Pancreas (tissue), 10 donors: ENCODE measurements around the gene ZBTB20. TPM values are rescaled to one million over a fixed set of nuclear protein-coding genes. Genes with fewer than 3 reads are reported as not detected.
A peak's percentile ranks its signal among the peaks of the same experiment; 100 is the strongest.

ENCODE experiments used
- ATAC-seq, 4 donors: fragments of 200-7000 bp; cut with Tn5 transposase; one replicate each; pipeline versions ENCODE4 v1.8.0 to v1.9.1; 2020; ENCODE audit warnings: mild to moderate bottlenecking in 4 of 4, moderate library complexity in 4 of 4
- DNase-seq, 6 donors: peaks; one replicate each; pipeline ENCODE4 v3.0.0-alpha.2; 2020
- FAIRE-seq: peaks from 2 replicates; lab custom pipeline; 2012; peaks lifted over from hg19 to GRCh38; lab: Jason Lieb, UNC
- H3K27ac ChIP-seq, 4 donors: fragments of 200-600 bp; sonication (generic); 1 replicate in 3 of 4; 2 replicates in 1 of 4; pipeline versions ENCODE4 v1.5.0 to v1.8.0; 2020
- H3K27me3 ChIP-seq, 4 donors: fragments of 200-600 bp; one replicate each; pipeline ENCODE4 v1.8.0; 2021
- H3K36me3 ChIP-seq, 3 donors: fragments of 200-600 bp; sonication (generic) in 1 of 3; one replicate each; pipeline versions ENCODE4 v1.5.0 to v1.8.0; 2020 to 2021
- H3K4me1 ChIP-seq, 3 donors: fragments of 200-600 bp; one replicate each; pipeline ENCODE4 v1.8.0; 2021
- H3K4me3 ChIP-seq, 4 donors: fragments of 200-600 bp; sonication (generic) in 2 of 4; one replicate each; pipeline versions ENCODE4 v1.5.0 to v1.8.0; 2020 to 2021
- H3K9me3 ChIP-seq, 4 donors: fragments of 200-600 bp; one replicate each; pipeline ENCODE4 v1.8.0; 2021
- CTCF ChIP-seq, 4 donors: fragments of 200-600 bp; sonication (generic) in 3 of 4; IDR thresholded peaks; one replicate each; pipeline versions ENCODE4 v1.5.0 to v1.8.0; 2021; ENCODE audit warnings: antibody characterized with exemption in 4 of 4
- WGBS, 2 donors: extraction: QIAGEN DNeasy Blood & Tissue Kit; methylation state at CpG; one replicate each; pipeline ENCODE4 v1.1.7; 2013; 5-methylcytosine and 5-hydroxymethylcytosine counted together
- intact Hi-C, 3 donors: fragments of 100-400 bp; cut with DNase I; formaldehyde crosslinking; loops; one replicate each; pipeline versions ENCODE4 v1.11.1 to v1.14.2; 2022
- polyA plus RNA-seq, 2 donors: library from polyadenylated mRNA; stranded (reverse); fragments of 200-250 nt; gene quantifications; one replicate each; pipeline ENCODE4 v1.2.3, GENCODE V29; 2013
- total RNA-seq, 6 donors: library from RNA; stranded (reverse); fragmentation: NEBNext Ultra II Directional in 4 of 6; extraction: Animal tissue kit (Norgen Biotek cat#: 25700) in 4 of 6; gene quantifications; one replicate each; pipeline versions ENCODE4 v1.2.1 to v1.2.4, GENCODE V29; 2021 to 2023
- donor health status: healthy with polysubstance abuse.
- donor health status: DM: no; HTN: no; CAD: no; lungs with moderate emphysema.
- donor health status: DM: no; HTN: no; CAD: no.
- donor health status: control.
- donor health status: control.
- donor health status: Bipolar disorder and iron deficiency.
- donor health status: DM: yes; HTN: yes; CAD: no.
- donor health status: DM: no; HTN: no; CAD: no.
- donor health status: DM: no; HTN: no; CAD: no.
- donor health status: DM: yes; HTN: yes; CAD: no.

The ZBTB20 gene
- total and polyA plus RNA-seq, 8 donors = 1.3 to 81.5 (median 43.7) TPM

- ATAC-seq (peak in 2 of 4 donors; percentile 17 to 30), FAIRE-seq (no peak), DNase-seq (no peak)
- intact Hi-C loops = no loop called here
- H3K36me3 ChIP-seq = no peaks in the 10 kb centered on the region
- H3K4me1 ChIP-seq = no peaks in the 10 kb centered on the region
- 45 to 58% methylated on average over 4 of the region's 4 CpGs for WGBS, 2 donors
- H3K27me3 ChIP-seq = no peaks in the 10 kb centered on the region
- no peak for TF ChIP-seq CTCF (IDR thresholded peaks at IDR 0.05)
- H3K9me3 ChIP-seq = no peaks in the 10 kb centered on the region
- H3K27ac ChIP-seq = no peak overlapping the region
- H3K4me3 ChIP-seq = no peak overlapping the region
Observed at GRCh38 chr3:114609973-114610630, 537.0 kb downstream of the ZBTB20 start.

GRCh38 chr3:114608293-114608692, 538.8 kb downstream of the ZBTB20 start:
- no peak for TF ChIP-seq CTCF (IDR thresholded peaks at IDR 0.05)
- DNase-seq (no peak), FAIRE-seq (no peak), ATAC-seq (no peak)
- Histone ChIP-seq H3K27me3 (no peaks in the 10 kb centered on the region), H3K4me1 (no peaks in the 10 kb centered on the region), H3K9me3 (no peaks in the 10 kb centered on the region), H3K36me3 (no peaks in the 10 kb centered on the region), H3K27ac (no peak overlapping the region), H3K4me3 (no peak overlapping the region)
- 84 to 86% methylated on average over 1 of the region's 1 CpG for WGBS, 2 donors
- intact Hi-C loops = no loop called here

GRCh38 chr3:114606336-114606735, 540.8 kb downstream of the ZBTB20 start:
- no peak for ATAC-seq
- 40 to 43% methylated on average over 2 of the region's 2 CpGs for WGBS, 2 donors
- intact Hi-C loops = no loop called here

GRCh38 chr3:114600571-114600970, 546.5 kb downstream of the ZBTB20 start:
- 82 to 94% methylated on average over 1 of the region's 1 CpG for WGBS, 2 donors
- intact Hi-C loops = no loop called here
- FAIRE-seq = no peak
- DNase-seq = no peak
- Histone ChIP-seq H3K4me3 (no peak overlapping the region), H3K27me3 (no peaks in the 10 kb centered on the region), H3K36me3 (no peaks in the 10 kb centered on the region), H3K4me1 (no peaks in the 10 kb centered on the region), H3K27ac (no peak overlapping the region), H3K9me3 (no peaks in the 10 kb centered on the region)
- no peak for TF ChIP-seq CTCF (IDR thresholded peaks at IDR 0.05)
- no peak for ATAC-seq

More at GRCh38 chr3:114606336-114606735, 540.8 kb downstream of the ZBTB20 start:
- Histone ChIP-seq H3K9me3 (no peaks in the 10 kb centered on the region), H3K27me3 (no peaks in the 10 kb centered on the region), H3K27ac (no peak overlapping the region), H3K4me1 (no peaks in the 10 kb centered on the region), H3K36me3 (no peaks in the 10 kb centered on the region), H3K4me3 (no peak overlapping the region)
- DNase-seq (no peak), FAIRE-seq (no peak)
- no peak for TF ChIP-seq CTCF (IDR thresholded peaks at IDR 0.05)

GRCh38 chr3:114597871-114598270, 549.2 kb downstream of the ZBTB20 start:
- TF ChIP-seq CTCF (IDR thresholded peaks at IDR 0.05) = no peak
- no peaks in the 10 kb centered on the region for H3K27me3 ChIP-seq
- H3K4me1 ChIP-seq = no peaks in the 10 kb centered on the region
- H3K27ac ChIP-seq = no peak overlapping the region
- H3K36me3 ChIP-seq = no peaks in the 10 kb centered on the region
- H3K9me3 ChIP-seq = no peaks in the 10 kb centered on the region
- intact Hi-C loops = no loop called here
- DNase-seq (no peak), FAIRE-seq (no peak), ATAC-seq (no peak)
- H3K4me3 ChIP-seq = no peak overlapping the region
